Ovary (tissue), 3 donors: ENCODE measurements around the gene STK38.

Source experiments
- CTCF ChIP-seq, 3 donors: fragments of 450-650 bp in 2 of 3; fragments of 200-600 bp in 1 of 3; IDR thresholded peaks; one replicate each; pipeline versions ENCODE4 v1.5.1 to v1.8.0; 2016 to 2022; ENCODE audit warnings: antibody characterized with exemption in 3 of 3, mild to moderate bottlenecking in 1 of 3
- EP300 ChIP-seq: sonication (generic); formaldehyde crosslinking; IDR thresholded peaks from one replicate; pipeline ENCODE4 v1.6.1; 2017; ENCODE audit warnings: antibody characterized with exemption
- POLR2A ChIP-seq: fragments of 450-650 bp; IDR thresholded peaks from one replicate; pipeline ENCODE4 v1.6.1; 2017; ENCODE audit warnings: antibody characterized with exemption, mild to moderate bottlenecking, moderate library complexity
- donor health status: DM: no; HTN: no; CAD: no.

DNA sequence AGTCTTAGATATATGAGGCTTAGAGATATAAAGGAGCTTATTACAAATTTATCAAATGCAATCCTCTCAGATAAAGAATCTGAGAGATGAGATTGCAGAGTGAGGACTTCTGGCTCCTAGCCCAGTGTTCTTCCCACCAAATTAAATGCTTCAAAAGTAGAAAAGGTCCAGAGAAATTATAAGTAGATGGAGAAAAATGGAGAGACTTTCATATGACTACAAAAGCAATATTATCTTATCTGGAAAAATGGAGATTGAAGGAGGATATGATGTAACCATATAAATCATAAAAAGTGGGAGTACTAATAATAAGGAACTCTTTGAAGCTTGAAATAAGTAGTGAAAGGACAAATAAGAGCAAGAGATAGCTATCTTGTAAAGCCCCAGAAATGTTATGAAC lies 101.7 kb downstream of the STK38 start:
- TF ChIP-seq EP300 (no peak), POLR2A (no peak), CTCF (IDR thresholded peaks at IDR 0.05) (no peak)
